AG09309 (cell line): Measurements from ENCODE around the gene MAMDC2.

Experiments used
- DNase-seq: peaks from one replicate; pipeline ENCODE4 v3.0.0-alpha.2; 2010; ENCODE audit warnings: low read depth
- H3K4me3 ChIP-seq: 2 replicates; pipeline ENCODE4 v1.5.1; 2011; ENCODE audit warnings: mild to moderate bottlenecking, low read depth, low read length, moderate library complexity; ENCODE audit not compliant: control insufficient read depth
- TF ChIP-seq, protein P1 (sequence below): IDR thresholded peaks from 2 replicates; pipeline ENCODE4 v1.5.1; 2011; ENCODE audit warnings: mild to moderate bottlenecking, low read depth, low read length, inconsistent platforms; ENCODE audit not compliant: insufficient read depth, control insufficient read depth; ENCODE audit errors: missing control alignments

The MAMDC2 gene

DNA sequence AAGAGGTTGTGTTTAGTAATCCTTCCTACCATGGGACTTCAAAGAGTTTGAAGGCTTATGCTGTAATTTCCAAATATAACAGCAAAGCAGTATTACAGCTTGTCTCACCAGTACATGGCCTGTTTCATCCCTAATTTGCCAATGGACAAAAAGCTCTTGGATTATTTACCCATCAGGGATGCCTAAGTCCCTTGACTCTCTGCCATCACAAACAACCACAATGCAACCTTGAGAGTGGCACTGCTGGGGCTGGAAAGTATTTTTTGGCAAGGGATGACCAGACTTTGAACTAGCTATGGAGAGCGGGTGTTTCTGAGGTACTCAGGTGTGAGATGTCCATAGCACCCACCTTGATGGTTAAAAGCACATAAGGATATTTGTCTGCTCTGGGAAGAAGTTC, 9.1 kb downstream of the MAMDC2 start:
- no peak overlapping the region for H3K4me3 ChIP-seq
- DNase-seq = no peak
- TF ChIP-seq, protein P1, sequence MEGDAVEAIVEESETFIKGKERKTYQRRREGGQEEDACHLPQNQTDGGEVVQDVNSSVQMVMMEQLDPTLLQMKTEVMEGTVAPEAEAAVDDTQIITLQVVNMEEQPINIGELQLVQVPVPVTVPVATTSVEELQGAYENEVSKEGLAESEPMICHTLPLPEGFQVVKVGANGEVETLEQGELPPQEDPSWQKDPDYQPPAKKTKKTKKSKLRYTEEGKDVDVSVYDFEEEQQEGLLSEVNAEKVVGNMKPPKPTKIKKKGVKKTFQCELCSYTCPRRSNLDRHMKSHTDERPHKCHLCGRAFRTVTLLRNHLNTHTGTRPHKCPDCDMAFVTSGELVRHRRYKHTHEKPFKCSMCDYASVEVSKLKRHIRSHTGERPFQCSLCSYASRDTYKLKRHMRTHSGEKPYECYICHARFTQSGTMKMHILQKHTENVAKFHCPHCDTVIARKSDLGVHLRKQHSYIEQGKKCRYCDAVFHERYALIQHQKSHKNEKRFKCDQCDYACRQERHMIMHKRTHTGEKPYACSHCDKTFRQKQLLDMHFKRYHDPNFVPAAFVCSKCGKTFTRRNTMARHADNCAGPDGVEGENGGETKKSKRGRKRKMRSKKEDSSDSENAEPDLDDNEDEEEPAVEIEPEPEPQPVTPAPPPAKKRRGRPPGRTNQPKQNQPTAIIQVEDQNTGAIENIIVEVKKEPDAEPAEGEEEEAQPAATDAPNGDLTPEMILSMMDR = no peak

DNA sequence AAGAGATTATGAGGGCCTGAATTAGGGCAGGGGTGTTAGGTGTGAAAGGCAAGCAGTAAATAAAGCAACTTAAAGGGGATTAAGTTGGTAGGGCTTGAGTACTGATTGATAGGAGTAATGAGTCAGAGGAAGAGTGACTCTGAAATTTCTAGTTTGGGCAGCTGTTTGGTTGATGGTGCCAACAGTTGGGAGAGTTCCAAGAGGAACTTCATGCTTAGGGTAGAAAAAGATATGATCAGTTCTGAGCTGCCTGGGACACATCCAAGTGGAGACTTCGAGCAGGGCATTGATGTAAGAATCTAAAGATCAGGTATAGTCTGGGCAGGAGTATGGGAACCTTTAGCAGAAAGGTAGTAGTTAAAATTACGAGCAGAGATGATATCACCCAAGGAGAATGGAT, 10.2 kb downstream of the MAMDC2 start:
- H3K4me3 ChIP-seq = no peak overlapping the region
- TF ChIP-seq, protein P1 = no peak
- no peak for DNase-seq

DNA sequence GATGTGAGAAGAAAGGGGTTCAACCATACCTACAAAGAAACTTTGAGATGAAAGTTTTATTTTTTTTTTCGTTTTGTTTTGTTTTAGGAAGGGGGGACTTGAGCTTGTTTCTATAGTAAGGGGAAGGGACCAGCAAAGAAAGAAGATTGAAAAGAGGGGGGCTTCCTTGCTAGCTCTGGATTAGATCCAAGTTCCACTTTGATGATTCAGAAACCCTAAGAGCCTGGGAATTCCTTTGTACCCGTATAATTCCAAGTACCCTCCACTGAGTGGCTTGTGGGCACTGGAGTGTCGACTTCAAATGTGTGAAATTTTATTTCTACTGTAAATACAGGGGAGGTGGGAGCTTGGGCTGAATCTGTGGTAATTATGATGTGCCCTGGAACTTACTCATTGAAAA, 10.9 kb downstream of the MAMDC2 start:
- no peak overlapping the region for H3K4me3 ChIP-seq
- DNase-seq = no peak
- TF ChIP-seq, protein P1 = no peak

DNA sequence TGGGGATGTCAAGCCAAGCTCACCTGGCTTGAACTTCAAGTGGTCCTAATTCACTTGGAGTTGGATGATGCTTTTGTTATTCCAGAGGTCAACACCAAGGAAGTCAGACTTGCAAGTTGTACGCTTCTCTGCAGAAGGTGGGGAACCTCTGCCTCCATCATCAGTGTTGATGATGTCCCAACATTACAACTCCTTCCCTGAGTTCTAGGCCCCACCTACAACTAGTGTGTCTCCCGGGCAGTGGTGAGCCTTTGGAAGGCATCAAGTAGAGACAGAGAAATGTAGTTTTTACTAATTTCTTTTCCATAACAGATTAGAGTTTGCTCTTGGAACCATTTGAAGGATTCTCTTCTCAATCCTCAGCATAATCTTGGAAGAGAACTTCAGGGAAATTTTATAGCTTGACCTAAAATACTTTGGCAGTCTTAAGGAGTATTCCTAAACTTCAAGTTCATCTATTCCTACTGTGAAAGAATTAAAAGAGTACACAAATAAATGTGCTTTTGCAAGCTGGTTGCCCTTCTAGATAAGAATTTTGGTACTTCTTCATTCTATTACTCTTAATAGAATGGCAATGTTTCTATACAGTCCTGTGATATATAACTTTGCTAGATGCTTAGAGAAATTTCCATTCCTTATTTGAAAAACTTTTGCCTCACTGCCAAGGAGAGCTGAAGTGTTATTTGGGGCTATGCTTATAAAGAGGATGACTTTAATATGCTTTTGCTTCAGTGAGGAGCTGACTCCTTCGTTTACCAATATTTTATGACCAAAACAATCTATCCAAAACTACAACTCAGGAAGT, 12.0 kb downstream of the MAMDC2 start:
- TF ChIP-seq, protein P1 = no peak
- no peak overlapping the region for H3K4me3 ChIP-seq
- no peak for DNase-seq

DNA sequence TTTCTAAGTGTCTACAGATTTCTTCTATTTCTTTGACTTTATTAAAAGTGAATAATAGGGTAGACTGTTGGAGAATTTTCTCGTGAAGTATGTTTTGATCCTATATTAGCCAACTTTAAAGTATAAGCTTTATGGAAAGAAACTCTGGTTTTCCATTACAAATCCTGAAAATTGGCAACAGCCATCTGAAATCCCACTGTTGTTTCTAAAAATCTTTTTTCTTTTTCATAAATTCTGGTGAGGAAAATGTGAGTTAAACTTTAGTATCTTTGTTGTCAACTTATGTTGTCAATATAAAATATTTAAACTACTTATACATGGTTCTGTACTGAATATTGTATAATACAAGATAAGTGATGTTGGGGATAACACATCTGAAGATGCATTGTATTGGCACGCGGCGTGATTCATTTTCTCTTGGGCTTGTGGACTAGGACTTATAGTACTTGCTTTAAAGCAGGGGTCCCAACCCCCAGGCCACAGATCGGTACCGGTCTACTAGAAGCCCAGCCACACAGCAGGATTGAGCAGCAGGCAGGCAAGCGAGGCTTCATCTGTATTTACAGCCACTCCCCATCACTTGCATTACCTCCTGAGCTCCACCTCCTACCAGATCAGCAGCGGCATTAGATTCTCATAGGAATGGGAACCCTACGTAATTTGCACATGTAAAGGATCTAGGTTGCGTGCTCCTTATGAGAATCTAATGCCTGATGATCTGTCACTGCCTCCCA, 12.7 kb downstream of the MAMDC2 start:
- no peak for DNase-seq
- TF ChIP-seq, protein P1 = no peak
- no peak overlapping the region for H3K4me3 ChIP-seq

DNA sequence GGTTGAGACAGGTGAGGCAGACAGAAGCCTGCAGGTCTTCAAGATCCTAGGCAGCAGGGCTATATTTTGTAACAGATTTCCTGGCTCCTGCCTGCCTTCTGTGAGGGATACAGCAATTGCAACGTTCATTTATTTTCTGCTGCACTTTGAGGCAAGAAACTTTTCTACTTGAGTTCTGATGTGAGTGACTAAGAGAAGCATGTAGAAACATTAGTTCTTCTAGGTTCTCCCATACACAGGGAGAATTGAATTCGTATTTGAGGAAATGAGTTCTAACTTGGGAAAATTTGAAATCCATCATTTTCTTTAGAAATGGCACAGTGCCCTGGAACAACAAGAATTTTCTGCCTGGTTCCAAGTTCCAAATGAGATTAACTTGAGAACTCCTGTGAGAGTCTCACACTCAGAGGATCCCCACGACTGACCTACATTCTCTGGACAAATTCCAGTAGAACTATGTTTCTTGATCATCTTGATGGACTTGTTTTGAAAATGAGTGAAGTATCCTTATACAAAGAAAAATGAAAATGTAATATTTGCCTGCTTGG, 15.0 kb downstream of the MAMDC2 start:
- no peak for DNase-seq
- H3K4me3 ChIP-seq = no peak overlapping the region
- TF ChIP-seq, protein P1 = no peak
